Parathyroid adenoma (tissue), 2 donors: ENCODE measurements around the gene PGM3.

Experiments
- H2AFZ ChIP-seq: fragments of 300-600 bp; sonication (generic); one replicate; pipeline ENCODE4 v1.7.0; 2017; ENCODE audit warnings: antibody characterized with exemption, mild to moderate bottlenecking
- H3K27ac ChIP-seq: fragments of 300-600 bp; sonication (generic); one replicate; pipeline ENCODE4 v1.7.0; 2017
- H3K27me3 ChIP-seq: fragments of 300-600 bp; sonication (generic); one replicate; pipeline ENCODE4 v1.7.0; 2017; ENCODE audit warnings: low read length; ENCODE audit not compliant: control insufficient read depth, insufficient read depth
- H3K36me3 ChIP-seq: fragments of 300-600 bp; sonication (generic); one replicate; pipeline ENCODE4 v1.7.0; 2017; ENCODE audit warnings: low read length; ENCODE audit not compliant: control insufficient read depth, insufficient read depth
- H3K4me1 ChIP-seq: fragments of 300-600 bp; sonication (generic); one replicate; pipeline ENCODE4 v1.7.0; 2017; ENCODE audit warnings: control low read depth
- H3K4me2 ChIP-seq: fragments of 300-600 bp; sonication (generic); one replicate; pipeline ENCODE4 v1.7.0; 2017; ENCODE audit warnings: low read length
- H3K4me3 ChIP-seq: fragments of 300-600 bp; sonication (generic); one replicate; pipeline ENCODE4 v1.7.0; 2017; ENCODE audit warnings: low read depth, low read length
- H3K79me2 ChIP-seq: fragments of 300-600 bp; sonication (generic); one replicate; pipeline ENCODE4 v1.7.0; 2017; ENCODE audit warnings: control low read depth
- H3K9ac ChIP-seq: fragments of 300-600 bp; sonication (generic); one replicate; pipeline ENCODE4 v1.7.0; 2017; ENCODE audit warnings: mild to moderate bottlenecking
- H3K9me3 ChIP-seq: fragments of 300-600 bp; sonication (generic); one replicate; pipeline ENCODE4 v1.7.0; 2017; ENCODE audit warnings: low read length; ENCODE audit not compliant: control insufficient read depth
- TF ChIP-seq, protein P1 (sequence below): fragments of 300-600 bp; sonication (generic); IDR thresholded peaks from one replicate; pipeline ENCODE4 v1.7.0; 2017; ENCODE audit warnings: antibody characterized with exemption, mild to moderate bottlenecking
- donor health status: primary hyperparathyroidism.

The PGM3 gene

DNA sequence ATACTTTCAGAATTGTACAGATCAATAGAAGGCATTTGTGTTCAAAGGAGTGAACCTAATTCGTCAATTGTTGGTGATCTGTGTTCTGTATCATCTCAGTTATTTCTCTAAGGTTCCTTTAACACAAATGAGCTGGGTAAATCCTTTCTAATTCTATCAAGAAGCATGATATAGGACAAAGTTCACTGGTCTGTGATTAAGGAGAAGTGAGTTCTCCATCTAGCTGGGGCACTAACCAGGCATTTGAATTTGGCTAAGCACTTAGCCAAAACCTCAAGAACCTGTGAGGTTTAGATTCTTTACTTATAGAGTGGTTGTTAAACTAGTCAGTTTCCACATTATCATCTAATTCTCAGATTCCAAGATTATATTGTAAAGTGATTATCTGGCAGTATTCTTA is 75.3 kb downstream of the PGM3 start:
- H2AFZ ChIP-seq, result no peak overlapping the region
- H3K9me3 ChIP-seq, result no peaks in the 10 kb centered on the region
- H3K9ac ChIP-seq, result no peak overlapping the region
- H3K36me3 ChIP-seq, result no peaks in the 10 kb centered on the region
- H3K4me1 ChIP-seq, result no peaks in the 10 kb centered on the region
- H3K79me2 ChIP-seq, result no peaks in the 10 kb centered on the region
- TF ChIP-seq, protein P1, sequence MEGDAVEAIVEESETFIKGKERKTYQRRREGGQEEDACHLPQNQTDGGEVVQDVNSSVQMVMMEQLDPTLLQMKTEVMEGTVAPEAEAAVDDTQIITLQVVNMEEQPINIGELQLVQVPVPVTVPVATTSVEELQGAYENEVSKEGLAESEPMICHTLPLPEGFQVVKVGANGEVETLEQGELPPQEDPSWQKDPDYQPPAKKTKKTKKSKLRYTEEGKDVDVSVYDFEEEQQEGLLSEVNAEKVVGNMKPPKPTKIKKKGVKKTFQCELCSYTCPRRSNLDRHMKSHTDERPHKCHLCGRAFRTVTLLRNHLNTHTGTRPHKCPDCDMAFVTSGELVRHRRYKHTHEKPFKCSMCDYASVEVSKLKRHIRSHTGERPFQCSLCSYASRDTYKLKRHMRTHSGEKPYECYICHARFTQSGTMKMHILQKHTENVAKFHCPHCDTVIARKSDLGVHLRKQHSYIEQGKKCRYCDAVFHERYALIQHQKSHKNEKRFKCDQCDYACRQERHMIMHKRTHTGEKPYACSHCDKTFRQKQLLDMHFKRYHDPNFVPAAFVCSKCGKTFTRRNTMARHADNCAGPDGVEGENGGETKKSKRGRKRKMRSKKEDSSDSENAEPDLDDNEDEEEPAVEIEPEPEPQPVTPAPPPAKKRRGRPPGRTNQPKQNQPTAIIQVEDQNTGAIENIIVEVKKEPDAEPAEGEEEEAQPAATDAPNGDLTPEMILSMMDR, result no peak
- H3K4me3 ChIP-seq, result no peak overlapping the region
- H3K27me3 ChIP-seq, result no peaks in the 10 kb centered on the region
- H3K27ac ChIP-seq, result no peak overlapping the region
- no peak overlapping the region for H3K4me2 ChIP-seq
